Activated CD4-positive, alpha-beta T cell treated with anti-CD3 and anti-CD28 coated beads for 36 hours (primary cell): ENCODE results near the gene GRIK2. TPM values are rescaled to one million over a fixed set of nuclear protein-coding genes. Genes with fewer than 3 reads are reported as not detected.

Experiments
- ATAC-seq: fragments of 200-7000 bp; cut with Tn5 transposase; one replicate; pipeline ENCODE4 v1.10.0; 2021; ENCODE audit warnings: mild to moderate bottlenecking, moderate library complexity
- CTCF ChIA-PET: fragments of 350-600 bp; sonication (Branson Sonifier 250); formaldehyde crosslinking; loops from one replicate; lab custom pipeline; 2021; ENCODE audit warnings: antibody characterized with exemption; lab: Charles Lee
- POLR2A ChIA-PET: fragments of 350-600 bp; sonication (Branson Sonifier 250); formaldehyde crosslinking; loops from one replicate; lab custom pipeline; 2021; ENCODE audit warnings: antibody characterized with exemption, inconsistent platforms; lab: Charles Lee
- DNase-seq: peaks from one replicate; pipeline ENCODE4 v3.0.0-alpha.2; 2020
- H3K27ac Mint-ChIP-seq: one replicate; pipeline ENCODE4 v1.8.0; 2021; ENCODE audit warnings: mixed read lengths
- H3K27me3 Mint-ChIP-seq: one replicate; pipeline ENCODE4 v1.8.0; 2021; ENCODE audit warnings: mixed read lengths
- H3K36me3 Mint-ChIP-seq: one replicate; pipeline ENCODE4 v1.8.0; 2021; ENCODE audit warnings: low read depth, mixed read lengths
- H3K4me1 Mint-ChIP-seq: one replicate; pipeline ENCODE4 v1.8.0; 2021; ENCODE audit warnings: mixed read lengths
- H3K4me3 Mint-ChIP-seq: one replicate; pipeline ENCODE4 v1.8.0; 2021; ENCODE audit warnings: mild to moderate bottlenecking, moderate library complexity, mixed read lengths
- H3K9me3 Mint-ChIP-seq: one replicate; pipeline ENCODE4 v1.8.0; 2021; ENCODE audit warnings: low read depth, mixed read lengths
- intact Hi-C, 2 experiments: fragments of 100-400 bp; cut with DNase I in 1 of 2; cut with micrococcal nuclease in 1 of 2; formaldehyde crosslinking; loops; one replicate each; pipeline versions ENCODE4 v1.14.2 to v1.15.1; 2022 to 2024; cut with DNase I, micrococcal nuclease
- total RNA-seq, 2 experiments: library from RNA; stranded (reverse); gene quantifications; one replicate each; pipeline ENCODE4 v1.2.3, GENCODE V29; 2021

The GRIK2 gene
- total RNA-seq, 2 experiments from 2014 or later: not detected

DNA sequence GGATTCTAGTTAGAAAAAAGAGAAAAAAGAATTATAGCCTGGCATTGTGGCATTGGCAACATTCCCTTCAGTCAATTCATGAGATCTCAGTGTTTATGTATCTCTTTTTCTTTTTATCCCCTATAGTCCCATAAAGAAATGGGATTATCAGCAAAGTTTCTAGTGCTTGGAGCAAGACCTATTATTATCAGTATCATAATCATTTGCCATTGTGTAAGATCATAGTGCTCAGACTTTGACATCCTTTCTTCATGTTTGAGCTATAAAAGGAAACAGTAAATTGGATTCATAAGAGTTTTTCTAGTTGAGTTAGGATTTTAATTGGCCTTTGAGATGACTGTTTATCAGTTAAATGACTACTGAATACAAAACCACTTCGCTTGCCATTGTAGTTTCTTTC lies 295.6 kb downstream of the GRIK2 start:
- ChIA-PET POLR2A (no interaction called here), CTCF (no interaction called here)
- Mint-ChIP-seq H3K9me3 (no peaks in the 10 kb centered on the region), H3K27me3 (no peaks in the 10 kb centered on the region), H3K4me3 (no peak overlapping the region), H3K36me3 (no peaks in the 10 kb centered on the region), H3K4me1 (no peaks in the 10 kb centered on the region), H3K27ac (no peak overlapping the region)
- DNase-seq: no peak
- no peak for ATAC-seq
- intact Hi-C loops: no loop called here

DNA sequence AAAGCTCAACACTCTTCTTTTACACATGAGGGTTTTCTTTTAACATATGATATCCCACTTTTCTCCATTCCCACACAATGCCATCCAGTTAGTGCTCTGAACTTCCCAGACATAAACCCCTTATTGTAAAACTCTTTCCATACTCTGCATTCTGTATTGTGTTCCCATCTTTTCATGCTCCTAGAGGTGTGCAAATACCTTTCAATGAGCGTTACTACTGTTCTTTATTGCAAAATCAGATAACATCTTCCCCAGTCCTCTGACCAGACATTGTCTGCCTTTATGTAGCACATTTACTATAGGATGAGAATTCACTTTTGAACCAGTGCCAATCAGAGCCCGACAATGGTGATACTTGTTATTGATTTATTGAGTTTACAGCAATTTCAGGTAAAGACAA lies 296.2 kb downstream of the GRIK2 start:
- POLR2A ChIA-PET: no interaction called here
- H3K36me3 Mint-ChIP-seq: no peaks in the 10 kb centered on the region
- no peaks in the 10 kb centered on the region for H3K9me3 Mint-ChIP-seq
- no peaks in the 10 kb centered on the region for H3K27me3 Mint-ChIP-seq
- no peak for DNase-seq
- no peaks in the 10 kb centered on the region for H3K4me1 Mint-ChIP-seq
- ATAC-seq: no peak
- no peak overlapping the region for H3K27ac Mint-ChIP-seq
- intact Hi-C loops: no loop called here
- H3K4me3 Mint-ChIP-seq: no peak overlapping the region
- CTCF ChIA-PET: no interaction called here

DNA sequence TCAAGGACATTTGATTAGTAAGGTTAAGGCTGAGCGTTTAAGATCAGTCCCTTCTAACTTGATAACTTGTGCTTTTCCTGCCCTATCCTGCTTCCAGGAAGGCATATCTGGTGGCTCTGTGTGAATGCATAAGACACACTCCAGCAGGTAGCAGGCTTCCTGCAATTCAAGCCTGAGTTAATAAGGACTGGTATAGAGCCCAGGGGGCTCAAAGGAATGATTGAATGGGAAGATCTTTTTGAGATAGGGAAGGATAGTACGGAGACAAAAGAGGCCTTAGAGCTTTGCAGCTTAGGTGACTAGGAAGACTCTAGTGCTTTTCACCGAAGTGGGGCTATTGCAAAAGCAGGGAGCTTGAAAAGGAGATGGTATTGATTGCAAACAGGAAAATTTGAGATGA lies 307.1 kb downstream of the GRIK2 start:
- no peaks in the 10 kb centered on the region for H3K27me3 Mint-ChIP-seq
- no peak overlapping the region for H3K4me3 Mint-ChIP-seq
- H3K27ac Mint-ChIP-seq: no peak overlapping the region
- no peaks in the 10 kb centered on the region for H3K9me3 Mint-ChIP-seq
- H3K36me3 Mint-ChIP-seq: no peaks in the 10 kb centered on the region
- POLR2A ChIA-PET: no interaction called here
- DNase-seq: no peak
- intact Hi-C loops: no loop called here
- H3K4me1 Mint-ChIP-seq: no peaks in the 10 kb centered on the region
- no peak for ATAC-seq
- CTCF ChIA-PET: no interaction called here

DNA sequence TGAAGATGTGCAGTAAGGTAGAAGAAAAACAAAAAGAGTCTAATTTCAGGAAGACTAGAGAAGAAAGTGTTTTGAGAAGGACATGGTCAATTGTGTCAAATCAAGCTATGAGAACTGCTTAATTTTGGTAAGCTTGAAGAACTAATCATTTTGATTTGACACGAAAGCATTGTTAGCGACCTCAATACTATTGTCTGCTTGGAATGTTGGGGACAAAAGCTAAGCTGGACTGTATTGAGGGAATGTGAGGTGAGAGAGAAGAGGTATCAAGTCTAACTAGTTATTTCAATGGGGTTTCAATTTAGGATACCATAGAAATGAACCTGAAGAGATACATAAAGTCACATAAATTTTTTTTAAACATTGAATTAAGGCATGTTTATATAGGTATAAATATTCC lies 309.8 kb downstream of the GRIK2 start:
- Mint-ChIP-seq H3K27me3 (no peaks in the 10 kb centered on the region), H3K4me1 (no peaks in the 10 kb centered on the region), H3K36me3 (no peaks in the 10 kb centered on the region), H3K4me3 (no peak overlapping the region), H3K9me3 (no peaks in the 10 kb centered on the region), H3K27ac (no peak overlapping the region)
- no peak for ATAC-seq
- intact Hi-C loops: no loop called here
- POLR2A ChIA-PET: no interaction called here
- DNase-seq: no peak
- CTCF ChIA-PET: no interaction called here

DNA sequence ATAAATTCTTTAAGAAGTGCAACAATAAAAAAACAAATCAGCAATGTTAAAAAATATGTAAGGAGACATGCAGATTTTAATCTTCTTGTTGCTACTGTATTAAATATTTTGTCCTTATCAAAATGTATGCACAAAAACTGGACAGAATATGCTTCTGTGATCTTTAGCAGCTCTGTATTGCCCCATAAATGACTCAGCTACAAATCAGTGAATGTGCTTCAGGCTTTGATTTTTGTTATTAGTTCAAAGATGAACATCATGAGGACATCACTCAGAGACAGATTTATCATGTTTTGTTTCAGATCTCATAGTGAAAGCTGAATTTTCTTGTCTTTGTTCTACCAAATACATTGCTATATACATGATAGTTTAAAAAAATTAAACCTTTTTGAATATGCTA lies 312.4 kb downstream of the GRIK2 start:
- H3K36me3 Mint-ChIP-seq: no peaks in the 10 kb centered on the region
- no peaks in the 10 kb centered on the region for H3K27me3 Mint-ChIP-seq
- intact Hi-C loops: no loop called here
- no peak overlapping the region for H3K4me3 Mint-ChIP-seq
- CTCF ChIA-PET: no interaction called here
- no peak for DNase-seq
- no peak for ATAC-seq
- no peaks in the 10 kb centered on the region for H3K4me1 Mint-ChIP-seq
- H3K27ac Mint-ChIP-seq: no peak overlapping the region
- POLR2A ChIA-PET: no interaction called here
- no peaks in the 10 kb centered on the region for H3K9me3 Mint-ChIP-seq

DNA sequence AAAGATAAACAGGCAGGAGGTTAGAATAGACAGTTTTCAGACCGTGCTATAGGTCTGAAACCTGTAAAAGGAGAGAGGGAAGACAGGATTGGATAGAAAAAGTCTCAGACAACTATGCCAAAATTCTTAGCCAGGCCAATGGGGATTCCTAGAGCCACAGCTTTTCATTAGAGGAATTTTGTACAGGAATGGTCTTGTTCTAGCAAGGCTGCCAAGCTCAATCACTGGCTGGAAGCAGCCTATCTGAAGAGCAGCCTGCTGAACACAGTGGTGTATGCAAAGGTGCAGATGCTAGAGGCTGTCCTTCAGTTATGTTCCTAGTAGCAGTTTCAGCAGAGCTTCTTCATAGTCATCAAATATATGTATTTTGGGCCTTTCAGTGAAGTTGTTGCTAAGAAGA lies 313.1 kb downstream of the GRIK2 start:
- no peaks in the 10 kb centered on the region for H3K36me3 Mint-ChIP-seq
- H3K4me1 Mint-ChIP-seq: no peaks in the 10 kb centered on the region
- intact Hi-C loops: no loop called here
- ChIA-PET POLR2A (no interaction called here), CTCF (no interaction called here)
- DNase-seq: no peak
- ATAC-seq: no peak
- H3K4me3 Mint-ChIP-seq: no peak overlapping the region
- H3K9me3 Mint-ChIP-seq: no peaks in the 10 kb centered on the region
- H3K27me3 Mint-ChIP-seq: no peaks in the 10 kb centered on the region
- no peak overlapping the region for H3K27ac Mint-ChIP-seq

DNA sequence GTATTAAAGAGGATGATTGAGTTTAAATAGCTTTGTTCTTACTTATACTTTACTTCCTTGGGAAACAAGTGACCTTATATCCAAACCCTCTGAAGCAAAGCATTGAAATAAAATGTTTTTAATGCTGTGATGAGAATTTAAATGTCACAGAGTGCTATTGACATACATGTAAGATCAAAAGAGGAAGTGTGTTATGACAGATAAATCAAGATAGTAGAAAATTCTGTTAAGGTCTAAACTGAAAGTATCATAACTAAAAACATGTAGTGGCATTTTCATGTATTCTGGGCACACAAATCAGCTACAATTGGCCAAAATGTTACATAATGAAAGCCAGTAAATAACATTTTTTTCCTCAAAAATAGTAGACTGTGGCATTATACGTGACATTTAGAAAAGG lies 318.0 kb downstream of the GRIK2 start:
- intact Hi-C loops: no loop called here
- DNase-seq: no peak
- no peaks in the 10 kb centered on the region for H3K36me3 Mint-ChIP-seq
- no peak overlapping the region for H3K4me3 Mint-ChIP-seq
- H3K9me3 Mint-ChIP-seq: no peaks in the 10 kb centered on the region
- H3K27ac Mint-ChIP-seq: no peak overlapping the region
- CTCF ChIA-PET: no interaction called here
- H3K27me3 Mint-ChIP-seq: no peaks in the 10 kb centered on the region
- POLR2A ChIA-PET: no interaction called here
- H3K4me1 Mint-ChIP-seq: no peaks in the 10 kb centered on the region
- no peak for ATAC-seq

DNA sequence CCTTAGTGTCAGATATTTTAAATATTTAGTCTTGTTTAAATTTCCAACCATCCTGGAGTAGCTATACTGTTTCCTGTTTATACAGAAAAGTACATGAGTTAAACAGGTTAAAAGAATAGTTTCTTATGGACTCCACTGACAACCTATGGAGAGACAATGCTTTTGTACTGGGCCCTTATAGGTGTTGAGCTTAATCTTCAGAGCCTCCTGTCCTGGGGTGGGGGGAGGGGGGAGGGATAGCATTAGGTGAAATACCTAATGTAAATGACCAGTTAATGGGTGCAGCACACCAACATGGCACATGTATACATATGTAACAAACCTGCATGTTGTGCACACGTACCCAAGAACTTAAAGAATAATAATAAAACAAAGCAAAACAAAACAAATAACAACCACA lies 322.9 kb downstream of the GRIK2 start:
- H3K4me1 Mint-ChIP-seq: no peaks in the 10 kb centered on the region
- ATAC-seq (no peak), DNase-seq (no peak)
- no peaks in the 10 kb centered on the region for H3K9me3 Mint-ChIP-seq
- intact Hi-C loops: no loop called here
- no peak overlapping the region for H3K27ac Mint-ChIP-seq
- ChIA-PET POLR2A (no interaction called here), CTCF (interaction anchor here (0.8 kb wide), 1 partner anchor 14 kb away, joined by 3 read pairs; no protein-coding TSS in a partner anchor)
- no peaks in the 10 kb centered on the region for H3K27me3 Mint-ChIP-seq
- H3K36me3 Mint-ChIP-seq: no peaks in the 10 kb centered on the region
- no peak overlapping the region for H3K4me3 Mint-ChIP-seq

DNA sequence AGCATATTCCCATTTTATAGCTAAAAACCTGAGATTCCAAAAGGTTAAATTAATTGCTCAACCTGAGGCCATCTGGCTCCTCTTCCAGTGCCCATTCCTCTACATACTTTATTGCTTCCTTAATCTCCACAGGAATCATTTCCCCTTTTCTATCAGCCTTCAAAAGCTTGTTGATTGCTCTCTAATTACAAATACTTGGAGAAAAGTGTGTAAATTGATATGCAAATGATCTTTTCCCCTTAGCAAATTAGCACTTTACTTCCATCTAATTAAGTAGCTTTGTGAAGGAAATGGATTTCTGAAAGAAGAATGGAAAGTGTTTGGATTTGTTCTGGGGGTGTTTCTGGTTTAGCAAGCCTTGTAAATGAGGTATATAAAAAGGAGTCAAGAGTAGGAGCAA lies 323.3 kb downstream of the GRIK2 start:
- DNase-seq (no peak), ATAC-seq (no peak)
- Mint-ChIP-seq H3K27me3 (no peaks in the 10 kb centered on the region), H3K27ac (no peak overlapping the region), H3K36me3 (no peaks in the 10 kb centered on the region), H3K4me1 (no peaks in the 10 kb centered on the region), H3K9me3 (no peaks in the 10 kb centered on the region), H3K4me3 (no peak overlapping the region)
- ChIA-PET POLR2A (no interaction called here), CTCF (interaction anchor here (0.8 kb wide), 1 partner anchor 13 kb away, joined by 3 read pairs; no protein-coding TSS in a partner anchor)
- intact Hi-C loops: no loop called here

DNA sequence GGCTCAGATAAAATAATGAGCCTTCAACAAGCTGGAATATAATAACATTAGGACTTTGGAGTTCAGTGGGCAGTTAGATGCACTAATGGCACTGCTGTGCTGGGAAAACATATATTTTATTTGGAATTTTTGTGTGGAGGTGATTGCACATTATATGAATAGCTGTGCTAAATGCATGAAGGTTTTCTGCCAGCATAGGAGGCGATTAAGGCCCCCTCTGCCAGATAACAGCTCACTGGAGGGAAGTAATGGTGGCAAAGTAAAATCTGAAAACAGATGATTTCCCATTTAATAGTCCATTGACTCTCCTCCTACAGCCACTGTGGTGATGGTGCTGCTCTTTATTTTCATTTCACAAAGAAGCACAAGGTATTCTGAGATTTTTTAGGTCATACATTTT lies 326.0 kb downstream of the GRIK2 start:
- H3K4me3 Mint-ChIP-seq: no peak overlapping the region
- DNase-seq (no peak), ATAC-seq (no peak)
- ChIA-PET CTCF (no interaction called here), POLR2A (no interaction called here)
- no peak overlapping the region for H3K27ac Mint-ChIP-seq
- no peaks in the 10 kb centered on the region for H3K27me3 Mint-ChIP-seq
- H3K9me3 Mint-ChIP-seq: no peaks in the 10 kb centered on the region
- intact Hi-C loops: no loop called here
- H3K36me3 Mint-ChIP-seq: no peaks in the 10 kb centered on the region
- no peaks in the 10 kb centered on the region for H3K4me1 Mint-ChIP-seq

DNA sequence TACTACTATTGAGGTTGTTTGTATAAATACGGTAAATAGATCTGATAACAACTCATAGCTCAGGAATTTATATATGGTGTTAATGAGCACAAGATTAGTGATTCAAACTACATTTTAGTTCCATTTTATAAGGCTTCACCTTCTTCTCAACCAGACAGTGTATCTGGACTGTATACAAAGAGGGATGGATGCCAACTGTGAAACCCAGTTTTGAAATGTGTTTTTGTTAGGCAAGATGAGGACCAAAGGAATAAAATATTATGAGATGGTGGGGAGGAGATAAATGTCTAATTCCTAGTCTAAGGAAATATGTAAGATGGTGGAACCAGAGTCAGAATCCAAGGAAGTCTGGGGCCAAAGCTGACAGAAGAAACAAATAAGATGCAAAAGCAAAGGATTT lies 329.0 kb downstream of the GRIK2 start:
- no peaks in the 10 kb centered on the region for H3K27me3 Mint-ChIP-seq
- intact Hi-C loops: no loop called here
- ChIA-PET CTCF (no interaction called here), POLR2A (no interaction called here)
- H3K9me3 Mint-ChIP-seq: no peaks in the 10 kb centered on the region
- H3K36me3 Mint-ChIP-seq: no peaks in the 10 kb centered on the region
- DNase-seq (no peak), ATAC-seq (no peak)
- no peaks in the 10 kb centered on the region for H3K4me1 Mint-ChIP-seq
- H3K27ac Mint-ChIP-seq: no peak overlapping the region
- no peak overlapping the region for H3K4me3 Mint-ChIP-seq

DNA sequence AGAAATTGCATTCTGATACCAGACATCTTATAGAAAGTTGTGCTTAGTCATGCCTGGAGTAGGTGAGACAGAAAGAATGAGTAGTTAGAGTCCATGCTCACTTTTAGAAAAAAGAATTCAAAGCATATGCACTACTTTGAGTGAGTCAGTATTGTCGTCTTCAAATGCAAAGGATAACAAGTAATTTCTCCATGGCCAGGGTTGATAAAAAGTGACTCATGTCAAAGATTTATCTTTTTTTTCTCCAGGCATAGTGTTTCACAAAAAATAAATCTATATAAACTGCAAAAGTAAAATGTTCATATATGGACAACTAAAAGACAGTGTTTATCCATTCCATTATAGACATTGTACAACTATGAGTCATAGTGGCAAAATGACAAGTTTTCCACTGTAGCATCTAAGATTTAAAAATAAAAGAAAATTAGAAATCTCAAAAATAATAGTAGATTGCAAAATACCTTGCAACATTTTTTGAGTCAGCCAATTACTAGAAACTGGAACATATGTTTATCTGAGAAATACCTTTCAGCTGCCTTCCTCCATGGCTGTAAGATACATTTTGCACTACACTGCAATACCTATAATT lies 329.6 kb downstream of the GRIK2 start:
- Mint-ChIP-seq H3K36me3 (no peaks in the 10 kb centered on the region), H3K27ac (no peak overlapping the region), H3K27me3 (no peaks in the 10 kb centered on the region), H3K9me3 (no peaks in the 10 kb centered on the region), H3K4me1 (no peaks in the 10 kb centered on the region), H3K4me3 (no peak overlapping the region)
- CTCF ChIA-PET: no interaction called here
- DNase-seq (no peak), ATAC-seq (no peak)
- intact Hi-C loops: no loop called here
- POLR2A ChIA-PET: no interaction called here

DNA sequence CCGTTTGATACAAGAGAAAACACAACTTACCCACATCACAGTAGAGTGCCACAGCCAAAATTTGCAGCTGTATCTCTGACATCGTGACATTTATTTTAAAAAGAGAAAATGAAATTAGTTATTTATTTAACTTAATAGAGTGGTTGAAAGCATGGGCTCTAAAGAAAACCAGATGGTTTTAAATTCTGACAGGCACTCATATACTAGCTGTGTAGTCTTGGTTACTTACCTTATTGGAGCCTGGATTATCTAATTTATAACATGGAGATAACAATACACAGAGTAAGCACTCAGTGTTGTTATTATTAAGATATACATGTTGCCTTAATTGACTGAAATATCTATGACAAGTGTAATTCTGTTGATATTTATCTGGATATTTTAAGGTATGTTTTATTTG lies 334.9 kb downstream of the GRIK2 start:
- Mint-ChIP-seq H3K27ac (no peak overlapping the region), H3K4me1 (peaks cover 3% of the 10 kb centered on the region), H3K9me3 (no peaks in the 10 kb centered on the region), H3K4me3 (no peak overlapping the region), H3K27me3 (no peaks in the 10 kb centered on the region), H3K36me3 (no peaks in the 10 kb centered on the region)
- POLR2A ChIA-PET: no interaction called here
- DNase-seq (no peak), ATAC-seq (no peak)
- intact Hi-C loops: no loop called here
- CTCF ChIA-PET: no interaction called here
